PC-3 (cell line): ENCODE data around the gene IFT25. TPM values are rescaled to one million over a fixed set of nuclear protein-coding genes. Genes with fewer than 3 reads are reported as not detected.

Experiments
- ATAC-seq: fragments of 200-7000 bp; cut with Tn5 transposase; 2 replicates; pipeline ENCODE4 v1.9.1; 2020; ENCODE audit warnings: mild to moderate bottlenecking, moderate library complexity
- BruUV-seq: library from RNA; stranded (reverse); fragments of 400-500 nt; replicated peaks from 2 replicates; lab custom pipeline; 2021; lab: Mats Ljungman, UMichigan
- CTCF ChIA-PET: fragments of 300-600 bp; sonication (Branson Sonifier 250); formaldehyde crosslinking; loops from one replicate; lab custom pipeline; 2022; ENCODE audit warnings: antibody characterized with exemption; lab: Charles Lee
- POLR2A ChIA-PET: fragments of 300-600 bp; sonication (Branson Sonifier 250); formaldehyde crosslinking; loops from one replicate; lab custom pipeline; 2022; ENCODE audit warnings: antibody characterized with exemption; ENCODE audit not compliant: unreplicated experiment; lab: Charles Lee
- DNase-seq: peaks from one replicate; pipeline ENCODE4 v3.0.0-alpha.2; 2015
- H2AFZ ChIP-seq: fragments of 300-600 bp; sonication (generic); 2 replicates; pipeline ENCODE4 v1.6.0; 2016; ENCODE audit warnings: antibody characterized with exemption, low read length
- H3F3A ChIP-seq: fragments of 300-600 bp; sonication (generic); one replicate; pipeline ENCODE4 v1.6.0; 2017; ENCODE audit warnings: antibody characterized with exemption, low read length, control low read depth, mild to moderate bottlenecking; ENCODE audit not compliant: unreplicated experiment
- H3K27ac ChIP-seq: fragments of 300-600 bp; sonication (generic); 2 replicates; pipeline ENCODE4 v1.5.1; 2016; ENCODE audit warnings: mild to moderate bottlenecking, low read length
- H3K27me3 ChIP-seq: fragments of 300-600 bp; sonication (generic); 2 replicates; pipeline ENCODE4 v1.6.1; 2016; ENCODE audit warnings: low read length, mixed read lengths
- H3K36me3 ChIP-seq: fragments of 300-600 bp; sonication (generic); 2 replicates; pipeline ENCODE4 v1.6.1; 2016; ENCODE audit warnings: low read depth, mixed run types, low read length, mixed read lengths
- H3K4me1 ChIP-seq: fragments of 300-600 bp; sonication (generic); 2 replicates; pipeline ENCODE4 v1.5.1; 2016; ENCODE audit warnings: low read length; ENCODE audit not compliant: insufficient read depth
- H3K4me2 ChIP-seq: fragments of 300-600 bp; sonication (generic); 2 replicates; pipeline ENCODE4 v1.6.0; 2016; ENCODE audit warnings: low read length
- H3K4me3 ChIP-seq: fragments of 300-600 bp; sonication (generic); 2 replicates; pipeline ENCODE4 v1.5.1; 2016; ENCODE audit warnings: mild to moderate bottlenecking, low read length, mixed read lengths
- H3K79me2 ChIP-seq: fragments of 300-600 bp; sonication (generic); 2 replicates; pipeline ENCODE4 v1.6.1; 2017; ENCODE audit warnings: low read length, mixed read lengths
- H3K9ac ChIP-seq: fragments of 300-600 bp; sonication (generic); 2 replicates; pipeline ENCODE4 v1.6.0; 2016; ENCODE audit warnings: mild to moderate bottlenecking, low read length
- H3K9me2 ChIP-seq: fragments of 300-600 bp; sonication (generic); replicated peaks from 2 replicates; pipeline ENCODE4 v1.6.1; 2016; ENCODE audit warnings: mixed run types, low read length, mixed read lengths
- H3K9me3 ChIP-seq: fragments of 300-600 bp; sonication (generic); 2 replicates; pipeline ENCODE4 v1.6.1; 2016; ENCODE audit warnings: low read length, mixed read lengths
- H4K20me1 ChIP-seq: fragments of 300-600 bp; sonication (generic); 2 replicates; pipeline ENCODE4 v1.6.1; 2016; ENCODE audit warnings: low read length, mixed read lengths
- CTCF ChIP-seq: fragments of 300-600 bp; sonication (generic); conservative IDR thresholded peaks from 2 replicates; pipeline ENCODE4 v1.5.1; 2017; ENCODE audit warnings: antibody characterized with exemption, low read depth, mild to moderate bottlenecking, low read length
- EZH2 ChIP-seq: fragments of 300-600 bp; sonication (generic); IDR thresholded peaks from one replicate; pipeline ENCODE4 v1.6.1; 2017; ENCODE audit warnings: antibody characterized with exemption, mild to moderate bottlenecking, low read length; ENCODE audit not compliant: unreplicated experiment
- EZH2phosphoT487 ChIP-seq: fragments of 300-600 bp; sonication (generic); IDR thresholded peaks from 2 replicates; pipeline ENCODE4 v1.6.1; 2018; ENCODE audit warnings: mild to moderate bottlenecking, antibody characterized with exemption, low read length, borderline replicate concordance
- intact Hi-C: fragments of 100-400 bp; cut with micrococcal nuclease; formaldehyde crosslinking; loops from 2 replicates; pipeline ENCODE4 v1.9.0; 2023
- total RNA-seq: library from RNA; depleted of rRNA; stranded (reverse); fragments of >200 nt; gene quantifications from 2 replicates; pipeline ENCODE4 v1.2.3, GENCODE V29; 2014

IFT25 gene
- total RNA-seq, 1 experiment from 2014 or later: 66.7 TPM

DNA sequence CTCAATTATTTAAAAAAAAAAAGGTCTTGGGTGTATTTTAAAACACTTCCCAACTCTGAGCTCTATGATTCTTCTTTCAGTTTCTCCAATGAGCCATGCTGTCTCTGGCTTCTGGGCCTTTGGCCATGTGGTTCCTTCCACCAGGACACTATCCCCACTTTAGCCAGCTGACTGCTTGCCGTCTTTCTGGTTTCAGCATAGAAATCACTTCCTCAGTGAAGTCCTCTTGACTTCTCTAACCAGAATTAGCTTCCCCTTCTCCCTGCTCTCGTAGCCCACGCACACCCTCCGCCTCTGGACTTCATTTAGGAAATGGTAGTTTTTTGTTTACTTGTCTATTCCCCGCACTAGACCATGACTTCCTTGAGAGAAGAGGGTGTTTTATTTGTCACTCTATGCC lies 52.6 kb downstream of the IFT25 start:
- H4K20me1 ChIP-seq: no peaks in the 10 kb centered on the region
- CTCF ChIA-PET: no interaction called here
- H3K9ac ChIP-seq: no peak overlapping the region
- H3K4me1 ChIP-seq: peaks cover 26% of the 10 kb centered on the region
- no peak overlapping the region for H3K4me2 ChIP-seq
- DNase-seq (no peak), ATAC-seq (no peak)
- no peak overlapping the region for H3K4me3 ChIP-seq
- H3F3A ChIP-seq: no peaks in the 10 kb centered on the region
- no TSS peak for BruUV-seq
- no peaks in the 10 kb centered on the region for H3K9me3 ChIP-seq
- POLR2A ChIA-PET: no interaction called here
- H3K9me2 ChIP-seq: no peaks in the 10 kb centered on the region
- no peak overlapping the region for H3K27ac ChIP-seq
- H3K36me3 ChIP-seq: no peaks in the 10 kb centered on the region
- intact Hi-C loops: no loop called here
- TF ChIP-seq EZH2: no peak
- no peak for TF ChIP-seq CTCF
- TF ChIP-seq EZH2phosphoT487: no peak
- H2AFZ ChIP-seq: no peak overlapping the region
- no peaks in the 10 kb centered on the region for H3K27me3 ChIP-seq
- 0 out of 2 replicates have a peak, but pooled peaks cover 3% of the 10 kb centered on the region for H3K79me2 ChIP-seq

- no peak overlapping the region for H3K4me3 ChIP-seq
- POLR2A ChIA-PET: no interaction called here
- no TSS peak for BruUV-seq
- H3K9ac ChIP-seq: no peak overlapping the region
- no peaks in the 10 kb centered on the region for H4K20me1 ChIP-seq
- CTCF ChIA-PET: no interaction called here
- no peak for TF ChIP-seq CTCF
- no peak for TF ChIP-seq EZH2
- no peak for TF ChIP-seq EZH2phosphoT487
- H3K9me2 ChIP-seq: no peaks in the 10 kb centered on the region
- no peak overlapping the region for H2AFZ ChIP-seq
- intact Hi-C loops: loop anchor here (2.0 kb wide), 1 partner anchor 53 kb away; the partner anchor contains the start of gene IFT25
- no peaks in the 10 kb centered on the region for H3K9me3 ChIP-seq
- no peak for DNase-seq
- H3K79me2 ChIP-seq: 0 out of 2 replicates have a peak, but pooled peaks cover 3% of the 10 kb centered on the region
- no peak overlapping the region for H3K4me2 ChIP-seq
- H3K4me1 ChIP-seq: peaks cover 21% of the 10 kb centered on the region
- no peaks in the 10 kb centered on the region for H3F3A ChIP-seq
- H3K36me3 ChIP-seq: no peaks in the 10 kb centered on the region
- H3K27me3 ChIP-seq: no peaks in the 10 kb centered on the region
- no peak for ATAC-seq
- no peak overlapping the region for H3K27ac ChIP-seq
These were observed 53.8 kb downstream of the IFT25 start for GRCh38 chr1:53891678-53892077.

- CTCF ChIA-PET: no interaction called here
- no peaks in the 10 kb centered on the region for H4K20me1 ChIP-seq
- H3K4me1 ChIP-seq: peaks cover 15% of the 10 kb centered on the region
- H3K27ac ChIP-seq: no peak overlapping the region
- DNase-seq (no peak), ATAC-seq (no peak)
- TF ChIP-seq EZH2: no peak
- no peaks in the 10 kb centered on the region for H3K27me3 ChIP-seq
- H3K9me3 ChIP-seq: no peaks in the 10 kb centered on the region
- no peak overlapping the region for H2AFZ ChIP-seq
- no TSS peak for BruUV-seq
- H3K4me2 ChIP-seq: no peak overlapping the region
- no peak overlapping the region for H3K4me3 ChIP-seq
- 0 out of 2 replicates have a peak, but pooled peaks cover 3% of the 10 kb centered on the region for H3K79me2 ChIP-seq
- H3K9me2 ChIP-seq: no peaks in the 10 kb centered on the region
- POLR2A ChIA-PET: no interaction called here
- H3F3A ChIP-seq: no peaks in the 10 kb centered on the region
- H3K36me3 ChIP-seq: no peaks in the 10 kb centered on the region
- intact Hi-C loops: loop anchor here (2.0 kb wide), 1 partner anchor 54 kb away; the partner anchor contains the start of gene IFT25
- H3K9ac ChIP-seq: no peak overlapping the region
These were observed 54.5 kb downstream of the IFT25 start for GRCh38 chr1:53891018-53891417.
